HG03378 (cell line): ENCODE data around the gene PCK2.

Source experiments
- ATAC-seq: cut with Tn5 transposase; IDR thresholded peaks from one replicate; pipeline ENCODE4 v1.9.1; 2021; ENCODE audit warnings: mild to moderate bottlenecking, moderate library complexity; ENCODE audit not compliant: unreplicated experiment

Gene PCK2

DNA sequence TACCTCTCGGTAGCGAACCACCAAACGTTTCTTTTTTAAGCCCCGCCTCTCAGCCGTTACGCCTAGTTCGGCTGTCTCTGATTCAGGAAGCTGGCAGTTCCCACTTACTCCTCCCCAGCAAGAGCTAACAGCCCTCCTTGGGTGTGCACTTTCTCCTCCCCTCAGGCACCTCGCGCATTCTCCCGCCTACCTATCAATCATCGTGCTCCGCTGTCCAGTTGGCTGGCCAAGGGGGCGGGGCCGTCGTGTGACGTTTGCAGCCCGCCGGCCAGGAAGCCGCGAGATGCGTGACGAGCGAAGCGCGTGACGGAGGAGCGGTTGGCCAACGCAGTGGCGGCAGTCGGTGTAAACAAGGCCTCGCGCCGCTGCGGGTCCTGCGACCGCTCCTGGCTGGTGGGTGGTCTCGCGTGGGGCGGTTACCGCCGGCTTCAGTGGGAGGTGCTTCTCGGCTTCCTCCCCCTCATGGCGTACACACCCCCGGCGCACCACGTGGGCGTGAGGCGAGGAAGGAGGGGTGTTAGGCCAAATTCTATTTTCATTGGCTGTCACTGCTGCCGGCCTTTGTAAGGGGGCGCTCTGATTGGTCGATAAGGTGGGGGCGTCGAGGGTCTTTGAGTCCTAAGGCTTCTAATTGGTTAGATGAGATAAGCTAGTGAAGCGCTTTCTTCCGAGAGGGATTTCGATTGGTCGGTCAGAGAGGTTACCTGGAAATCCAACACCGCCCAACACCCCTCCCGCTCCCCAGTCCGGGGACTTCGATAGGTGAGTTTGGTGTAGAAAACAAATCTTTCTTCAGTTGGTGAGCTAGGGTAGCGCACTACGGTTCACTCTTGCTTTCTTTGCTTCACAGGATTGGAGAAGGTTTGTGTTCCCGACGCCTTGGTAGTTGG lies 20.7 kb downstream of the PCK2 start, which contains the start of the genes DCAF11 and NRL:
Gene DCAF11 (plus strand): TSS at position 246 of the 890 bp plus-strand sequence. CDS start 818 bp downstream, outside the sequence.
Gene NRL (minus strand): TSS at position 418 of the 890 bp plus-strand sequence. CDS start 32,101 bp downstream, outside the sequence.
- peak; percentile 89 for ATAC-seq

DNA sequence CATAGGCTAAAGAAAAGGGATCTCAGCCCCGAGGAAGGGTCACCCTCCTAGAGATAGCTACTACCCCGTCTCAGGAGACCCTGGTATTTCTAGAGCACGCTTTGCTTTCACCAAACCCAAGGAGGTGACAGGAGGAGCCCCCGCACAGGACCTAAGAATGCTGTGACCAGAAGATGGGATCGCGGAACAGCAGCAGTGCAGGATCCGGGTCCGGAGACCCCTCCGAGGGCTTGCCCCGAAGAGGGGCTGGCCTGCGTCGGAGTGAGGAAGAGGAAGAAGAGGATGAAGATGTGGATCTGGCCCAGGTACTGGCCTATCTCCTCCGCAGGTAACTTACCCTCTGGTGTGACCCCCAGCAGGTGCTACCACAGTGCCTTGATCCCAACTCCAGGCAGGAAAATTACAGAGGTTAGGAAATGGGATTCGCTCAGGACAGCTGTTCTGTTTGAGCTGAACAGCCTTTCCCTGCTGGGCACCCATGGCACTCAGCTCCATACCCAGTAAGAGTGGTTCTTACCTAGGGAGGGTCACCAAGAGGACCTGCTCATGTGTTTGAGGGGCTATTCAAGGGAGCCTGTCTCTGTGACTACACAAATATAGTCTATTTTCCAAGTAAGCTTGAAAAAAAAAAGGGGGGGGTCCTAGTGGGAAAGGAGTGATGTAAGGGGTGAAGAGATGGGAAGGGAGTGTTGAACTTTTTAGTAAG lies 21.5 kb downstream of the PCK2 start:
- no peak for ATAC-seq

DNA sequence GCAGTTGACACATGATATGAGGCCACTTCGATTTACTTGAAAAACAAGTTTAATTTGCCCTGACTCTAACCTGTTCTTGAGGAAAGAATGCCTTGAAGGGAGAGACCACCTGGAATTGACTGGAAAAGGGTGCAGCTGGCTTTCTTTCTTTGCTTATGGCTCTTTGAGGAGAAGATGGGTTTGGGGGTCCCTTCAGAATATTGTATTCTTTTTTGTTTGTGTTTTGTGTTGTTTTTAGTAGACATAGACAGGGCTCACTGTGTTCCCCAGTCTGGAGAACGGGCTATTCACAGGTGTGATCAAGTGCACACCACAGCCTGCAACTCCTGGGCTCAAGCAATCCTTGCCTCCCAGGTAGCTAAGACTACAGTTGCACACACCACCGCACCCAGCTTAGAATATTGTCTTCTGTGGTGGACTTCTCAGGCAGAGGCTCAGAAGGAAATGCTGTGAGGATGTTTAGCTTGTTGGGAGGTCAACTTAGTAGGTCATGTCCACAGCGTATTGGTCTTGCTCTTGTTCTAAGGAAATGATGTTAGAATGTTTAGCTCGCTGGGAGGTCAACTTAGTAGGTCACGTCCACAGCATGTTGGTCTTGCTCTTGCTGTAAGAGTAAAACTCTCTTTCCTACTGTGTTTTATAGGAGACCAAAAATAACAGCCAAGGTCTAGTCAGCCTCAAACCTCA lies 22.2 kb downstream of the PCK2 start:
- no peak for ATAC-seq

DNA sequence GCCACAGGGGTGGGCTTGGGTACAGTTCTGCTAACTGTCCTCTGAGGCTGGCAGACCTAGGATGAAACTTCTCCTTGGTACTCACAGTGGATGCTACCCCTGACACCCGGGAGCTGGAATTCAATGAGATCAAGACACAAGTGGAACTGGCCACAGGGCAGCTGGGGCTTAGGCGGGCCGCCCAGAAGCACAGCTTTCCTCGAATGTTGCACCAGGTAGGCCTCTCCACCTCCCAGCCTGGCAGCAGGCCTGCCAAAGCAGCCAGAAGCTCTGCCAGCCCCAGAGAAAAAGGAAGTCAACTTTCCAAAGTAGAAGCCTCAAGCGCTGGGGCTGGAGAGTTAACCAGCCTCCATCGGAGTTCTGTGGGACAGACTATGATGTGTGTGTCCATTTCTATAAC lies 23.1 kb downstream of the PCK2 start:
- no peak for ATAC-seq

DNA sequence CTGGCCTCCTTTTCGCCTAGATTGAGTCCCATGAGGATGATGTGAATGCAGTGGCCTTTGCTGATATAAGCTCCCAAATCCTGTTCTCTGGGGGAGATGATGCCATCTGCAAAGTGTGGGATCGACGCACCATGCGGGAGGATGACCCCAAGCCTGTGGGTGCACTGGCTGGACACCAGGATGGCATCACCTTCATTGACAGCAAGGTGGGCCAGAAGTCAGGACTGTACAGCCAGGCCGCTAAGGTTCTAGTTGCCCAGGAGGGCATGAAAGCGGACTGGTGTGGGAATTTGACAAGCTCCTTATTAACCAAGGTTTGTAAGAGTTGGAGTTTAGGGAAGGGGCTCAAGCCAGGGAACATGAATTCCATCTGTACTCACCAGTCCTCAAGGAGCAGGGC lies 25.6 kb downstream of the PCK2 start:
- no peak for ATAC-seq

DNA sequence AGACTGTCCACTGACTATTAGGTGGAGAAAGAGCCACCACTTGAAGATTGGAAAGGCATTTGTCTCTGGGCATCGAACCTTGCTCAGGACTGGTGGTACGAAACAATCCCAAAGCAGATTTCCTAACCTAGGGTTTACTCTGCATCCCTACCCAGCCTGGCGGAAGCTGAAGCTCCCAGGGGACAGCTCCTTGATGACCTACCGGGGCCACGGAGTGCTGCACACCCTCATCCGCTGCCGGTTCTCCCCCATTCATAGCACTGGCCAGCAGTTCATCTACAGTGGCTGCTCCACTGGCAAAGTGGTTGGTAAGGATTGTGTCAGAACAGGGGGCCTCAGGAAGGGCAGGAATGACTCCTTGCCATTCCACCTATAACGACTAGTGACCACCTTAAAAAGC lies 27.1 kb downstream of the PCK2 start:
- ATAC-seq = no peak

DNA sequence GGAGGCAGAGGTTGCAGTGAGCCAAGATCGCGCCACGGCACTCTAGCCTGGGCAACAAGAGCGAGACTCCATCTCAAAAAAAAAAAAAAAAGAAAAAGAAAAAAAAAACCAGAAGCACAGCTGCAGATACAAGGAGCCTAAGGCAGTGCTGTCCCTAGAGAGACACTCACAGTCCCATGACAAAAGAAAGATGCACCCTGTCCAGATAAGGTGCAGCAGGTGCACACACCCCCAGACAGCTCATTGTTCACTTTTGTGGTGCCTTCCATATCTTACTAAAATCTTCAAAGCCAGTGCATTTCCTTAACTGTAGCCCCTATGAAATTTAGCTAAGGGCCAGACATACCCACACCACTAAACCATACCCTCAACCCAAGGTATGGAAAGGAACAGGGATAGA lies 28.3 kb downstream of the PCK2 start:
- ATAC-seq = no peak

DNA sequence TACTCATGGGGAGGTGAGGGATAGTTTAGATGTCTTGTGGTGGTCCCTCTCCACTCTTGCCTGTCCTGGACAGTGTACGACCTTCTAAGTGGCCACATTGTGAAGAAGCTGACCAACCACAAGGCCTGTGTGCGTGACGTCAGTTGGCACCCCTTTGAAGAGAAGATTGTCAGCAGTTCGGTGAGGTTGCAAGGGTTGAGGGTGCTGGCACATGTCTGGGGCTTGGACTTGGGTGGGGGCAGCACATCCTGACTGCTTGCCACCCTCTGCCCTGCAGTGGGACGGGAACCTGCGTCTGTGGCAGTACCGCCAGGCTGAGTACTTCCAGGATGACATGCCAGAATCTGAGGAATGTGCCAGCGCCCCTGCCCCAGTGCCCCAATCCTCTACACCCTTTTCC lies 28.8 kb downstream of the PCK2 start:
- no peak for ATAC-seq

DNA sequence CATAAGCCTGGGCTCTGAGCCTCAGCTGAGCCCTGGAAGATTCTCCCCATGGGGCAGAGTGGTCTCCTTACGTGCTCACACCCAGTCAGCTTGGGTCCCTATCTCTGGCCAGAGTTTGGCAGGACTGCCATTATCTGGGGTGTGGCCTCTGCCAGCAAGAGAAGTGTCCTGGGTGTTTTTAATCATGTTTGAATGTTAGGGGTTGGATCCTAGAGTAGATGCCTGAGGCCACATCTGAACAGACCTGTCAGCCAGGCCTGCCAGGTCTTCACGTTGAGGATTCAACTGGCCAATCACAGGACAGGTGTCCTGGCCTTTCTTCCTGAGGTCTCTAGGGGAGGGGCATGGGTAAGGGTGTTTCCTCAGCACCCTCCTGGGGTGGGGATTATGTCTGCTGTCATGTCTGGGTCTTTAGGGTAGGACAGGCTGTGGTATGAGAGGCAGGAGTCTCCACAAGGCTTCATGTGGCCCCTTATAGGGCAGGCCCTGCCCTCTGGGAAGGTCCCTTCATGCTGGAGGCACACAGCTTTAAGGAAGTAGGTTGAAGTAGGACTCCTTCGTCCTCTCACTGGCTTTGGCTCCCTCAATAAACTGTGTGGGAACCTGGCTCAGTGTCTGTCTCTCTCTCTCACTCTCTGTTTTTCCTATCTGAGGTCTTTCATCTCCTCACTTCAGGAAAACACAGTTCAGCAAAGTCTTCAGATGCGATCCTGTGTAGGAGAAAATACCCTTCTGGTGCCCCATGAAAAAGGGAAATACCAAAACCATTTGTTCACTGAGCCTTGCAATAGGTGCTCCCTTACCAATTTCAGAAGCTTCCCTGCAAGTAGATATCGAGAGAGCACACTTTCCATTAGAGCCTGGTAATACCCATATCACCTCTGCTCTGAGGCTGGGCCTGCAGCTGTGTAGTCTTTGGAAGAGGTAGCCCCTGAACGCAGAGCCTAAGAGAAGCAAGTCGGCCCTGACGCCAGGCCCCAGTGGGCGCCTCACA lies 29.6 kb downstream of the PCK2 start:
- no peak for ATAC-seq

DNA sequence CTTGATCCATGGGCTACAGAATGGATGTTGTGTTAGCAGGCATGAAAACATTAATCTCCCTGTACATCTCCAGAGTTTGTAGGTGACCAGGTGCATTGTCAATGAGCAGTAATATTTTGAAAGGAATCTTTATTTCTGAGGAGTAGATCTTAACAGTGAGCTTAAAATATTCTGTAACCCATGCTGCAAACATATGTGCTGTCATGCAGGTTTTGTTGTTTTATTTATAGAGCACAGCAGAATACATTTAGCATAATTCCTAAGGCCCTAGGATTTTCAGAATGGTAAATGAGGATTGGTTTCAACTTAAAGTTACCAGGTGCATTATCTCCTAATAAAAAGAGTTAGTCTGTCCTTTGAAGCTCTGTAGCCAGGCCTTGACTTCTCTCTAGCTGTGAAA lies 32.8 kb downstream of the PCK2 start:
- ATAC-seq = no peak

DNA sequence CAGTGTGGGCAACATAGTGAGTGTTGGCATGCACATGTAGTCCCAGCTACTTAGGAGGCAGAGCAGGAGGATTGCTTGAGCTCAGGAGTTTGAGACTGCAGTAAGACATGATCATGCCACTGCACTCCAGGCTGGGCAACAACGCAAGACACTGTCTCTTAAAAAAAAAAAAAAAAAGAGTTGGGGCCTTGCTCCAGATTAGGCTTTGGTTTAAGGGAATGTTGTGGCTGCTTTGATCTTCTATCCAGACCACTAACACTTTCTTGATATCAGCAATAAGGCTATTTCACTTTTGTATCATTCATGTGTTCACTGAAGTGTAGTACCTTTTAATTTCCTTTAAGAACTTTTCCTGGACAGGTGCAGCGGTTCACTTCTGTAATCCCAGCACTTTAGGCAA lies 33.6 kb downstream of the PCK2 start:
- no peak for ATAC-seq

DNA sequence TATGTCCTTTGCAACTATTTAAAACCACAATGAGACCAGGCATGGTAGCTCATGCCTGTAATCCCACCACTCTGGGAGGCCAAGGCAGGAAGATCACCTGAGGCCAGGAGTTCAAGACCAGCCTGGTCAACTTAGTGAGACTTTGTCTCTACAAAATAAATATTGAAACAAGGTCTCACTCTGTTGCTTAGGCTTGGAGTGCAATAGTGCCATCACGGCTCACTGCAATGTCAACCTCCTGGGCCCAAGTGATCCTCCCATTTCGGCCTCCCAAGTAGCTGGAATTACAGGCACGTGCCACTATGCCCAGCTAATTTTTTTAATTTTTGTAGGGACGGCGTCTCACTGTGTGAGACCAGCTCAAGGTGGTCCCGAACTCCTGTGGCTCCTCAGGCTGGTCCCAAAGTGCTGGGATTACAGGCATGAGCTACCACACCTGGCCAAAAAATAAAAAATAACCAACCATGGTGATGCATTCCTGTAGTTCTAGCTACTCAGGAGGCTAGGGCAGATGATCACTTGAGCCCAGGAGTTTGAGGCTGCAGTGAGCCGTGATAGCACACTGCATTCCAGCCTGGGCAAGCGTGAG lies 35.4 kb downstream of the PCK2 start:
- no peak for ATAC-seq

DNA sequence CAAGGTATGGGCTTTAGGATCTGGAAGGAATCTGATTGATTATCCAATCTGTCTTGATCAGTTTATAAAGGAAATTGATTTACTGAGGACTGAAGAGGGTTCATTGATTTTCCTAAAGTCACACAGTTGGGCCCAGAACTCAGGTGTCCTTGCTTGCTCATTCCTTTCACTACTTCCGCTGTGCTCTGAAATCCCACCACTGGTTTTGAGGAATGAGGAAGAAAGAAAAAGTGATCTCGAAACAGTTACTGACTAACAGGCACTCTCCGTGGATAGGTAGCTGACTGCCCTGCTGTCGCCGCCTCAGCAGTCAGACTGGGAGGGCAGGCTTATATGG lies 36.2 kb downstream of the PCK2 start, which contains the start of gene FITM1:
Gene FITM1 (plus strand): TSS at position 280 of the 337 bp plus-strand sequence. CDS start 905 bp downstream, outside the sequence.
- no peak for ATAC-seq

DNA sequence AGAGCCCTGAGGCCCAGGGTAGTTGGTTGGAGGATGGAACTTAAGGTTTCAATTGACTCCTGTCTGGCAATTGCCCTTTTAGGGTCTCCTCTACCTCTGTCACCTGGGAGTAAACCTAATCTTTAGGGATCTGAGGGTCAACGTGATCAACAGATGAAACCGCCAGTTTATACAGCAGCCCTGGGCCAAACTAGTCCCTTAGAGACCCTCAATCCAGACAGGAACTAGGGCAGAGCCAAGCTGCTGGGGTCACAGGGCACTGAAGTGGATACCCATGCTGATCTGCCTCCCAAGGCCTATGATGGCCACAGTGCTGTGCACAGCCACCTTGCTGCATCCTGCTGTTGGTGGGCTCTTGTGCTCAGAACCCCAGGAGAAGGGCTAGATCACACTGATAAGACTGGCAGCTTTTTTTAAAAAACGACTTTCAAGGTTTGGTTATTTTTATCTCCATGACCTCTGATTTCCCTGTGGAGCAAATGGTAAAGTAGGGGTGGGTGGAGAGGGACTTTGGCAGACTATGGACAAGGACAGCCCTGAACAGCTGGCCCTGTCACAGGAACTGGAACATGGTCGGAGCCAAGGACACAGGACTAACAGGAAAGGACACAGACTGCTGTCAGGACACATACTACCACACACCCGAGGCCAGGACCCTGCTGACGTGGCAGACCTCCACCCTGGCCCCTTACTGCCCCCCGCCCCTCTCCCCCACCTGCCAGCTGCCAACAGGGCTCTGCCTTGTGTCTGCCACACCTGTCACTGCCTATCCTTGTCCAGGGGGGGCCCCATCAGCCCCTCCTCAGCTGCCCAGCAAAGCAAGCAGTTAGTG lies 36.8 kb downstream of the PCK2 start:
- no peak for ATAC-seq

DNA sequence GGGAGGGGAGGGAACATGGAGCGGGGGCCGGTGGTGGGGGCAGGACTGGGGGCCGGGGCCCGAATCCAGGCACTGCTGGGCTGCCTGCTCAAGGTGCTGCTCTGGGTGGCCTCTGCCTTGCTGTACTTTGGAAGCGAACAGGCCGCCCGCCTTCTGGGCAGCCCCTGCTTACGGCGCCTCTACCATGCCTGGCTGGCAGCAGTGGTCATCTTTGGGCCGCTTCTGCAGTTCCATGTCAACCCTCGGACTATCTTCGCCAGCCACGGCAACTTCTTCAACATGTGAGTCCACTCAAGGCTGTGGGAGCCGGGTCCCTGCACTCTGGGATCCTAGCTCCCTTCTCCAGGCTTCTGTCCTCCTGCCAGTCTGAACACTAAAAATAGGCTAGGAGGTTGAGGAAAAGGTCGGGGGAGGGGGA lies 37.4 kb downstream of the PCK2 start:
- no peak for ATAC-seq

DNA sequence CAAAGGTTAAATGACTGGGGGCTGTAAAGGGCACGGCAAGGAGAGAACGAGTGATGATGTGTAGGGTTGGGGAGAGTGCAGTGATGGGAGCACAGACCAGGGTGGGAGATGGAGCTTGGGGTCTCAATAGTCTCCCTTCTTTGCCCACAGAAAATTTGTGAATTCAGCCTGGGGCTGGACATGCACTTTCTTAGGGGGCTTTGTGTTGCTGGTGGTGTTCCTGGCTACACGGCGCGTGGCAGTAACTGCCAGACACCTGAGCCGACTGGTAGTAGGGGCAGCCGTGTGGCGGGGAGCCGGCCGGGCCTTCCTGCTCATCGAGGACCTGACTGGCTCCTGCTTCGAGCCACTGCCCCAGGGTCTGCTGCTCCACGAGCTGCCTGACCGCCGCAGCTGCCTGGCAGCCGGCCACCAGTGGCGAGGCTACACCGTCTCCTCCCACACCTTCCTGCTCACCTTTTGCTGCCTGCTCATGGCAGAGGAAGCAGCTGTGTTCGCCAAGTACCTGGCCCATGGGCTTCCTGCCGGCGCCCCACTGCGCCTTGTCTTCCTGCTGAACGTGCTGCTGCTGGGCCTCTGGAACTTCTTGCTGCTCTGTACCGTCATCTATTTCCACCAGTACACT lies 38.1 kb downstream of the PCK2 start:
- no peak for ATAC-seq

DNA sequence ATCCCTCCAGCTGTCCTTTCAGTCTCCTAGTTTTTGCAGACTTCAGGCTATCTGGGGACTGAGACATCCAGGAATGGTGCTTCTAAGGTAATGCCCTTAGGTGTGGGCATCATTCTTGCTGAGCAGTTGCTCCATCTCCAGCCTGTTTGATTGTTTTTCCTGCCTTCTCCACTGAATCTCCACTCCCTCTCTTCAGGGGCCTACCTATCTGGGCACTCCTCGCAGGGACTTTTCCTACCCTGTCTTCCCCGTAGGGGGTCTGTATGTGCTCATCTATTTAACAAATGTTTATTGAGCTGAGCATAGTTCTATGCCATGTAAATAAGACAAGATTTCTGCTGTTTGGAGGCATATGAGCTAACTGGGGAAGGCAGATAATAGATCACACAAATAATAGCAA lies 38.9 kb downstream of the PCK2 start:
- ATAC-seq = no peak

DNA sequence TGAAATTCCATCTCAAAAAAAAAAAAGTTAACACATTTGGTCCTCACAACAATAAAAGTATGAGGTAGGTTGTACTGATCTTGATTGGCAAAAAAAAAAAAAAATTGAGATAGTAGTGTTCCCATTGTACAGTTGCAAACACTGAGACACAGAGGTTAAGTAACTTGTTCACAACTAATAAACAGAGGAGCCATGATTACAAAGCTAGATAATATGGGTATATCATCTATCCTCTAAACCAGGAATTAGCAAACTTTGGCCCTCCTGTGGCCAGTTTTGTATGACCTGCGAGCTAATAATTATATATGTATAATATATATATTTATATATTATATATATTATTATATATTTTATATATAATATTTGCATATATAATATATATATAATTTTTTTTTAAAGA lies 39.6 kb downstream of the PCK2 start:
- ATAC-seq = no peak

DNA sequence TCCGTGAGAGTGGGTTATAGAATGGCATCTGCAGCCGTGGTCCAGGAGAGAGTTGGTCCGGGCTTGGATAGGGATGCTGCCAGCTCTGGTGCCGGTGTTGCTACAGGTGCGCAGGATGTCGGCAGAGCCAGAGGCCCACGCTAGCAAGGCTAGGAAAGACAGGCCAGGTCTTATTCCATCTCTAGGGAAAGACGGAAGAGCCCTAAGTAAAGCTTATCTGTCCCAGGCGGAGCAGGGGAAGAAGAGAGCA lies 41.4 kb downstream of the PCK2 start:
- ATAC-seq = peak; percentile 5
